ENCODE data around the gene NEK7.

The NEK7 gene

DNA sequence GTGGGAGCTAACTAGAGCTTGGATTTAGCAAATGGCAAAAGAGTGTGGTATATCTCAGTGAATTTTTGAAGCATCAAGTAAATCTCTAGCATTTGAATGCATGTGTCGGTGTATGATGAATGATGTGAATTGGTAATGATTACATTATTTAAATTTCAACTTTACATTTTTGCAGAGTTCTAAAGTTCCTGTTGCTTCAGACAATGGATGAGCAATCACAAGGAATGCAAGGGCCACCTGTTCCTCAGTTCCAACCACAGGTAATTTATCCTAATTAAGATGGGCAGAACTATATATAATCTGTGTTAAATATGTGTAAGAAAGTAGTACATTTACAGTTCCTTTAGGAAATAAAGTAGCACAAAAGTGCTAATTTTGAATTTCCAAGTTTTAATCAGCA lies 75.6 kb downstream of the NEK7 start:
- TF ChIP-seq, protein P1, sequence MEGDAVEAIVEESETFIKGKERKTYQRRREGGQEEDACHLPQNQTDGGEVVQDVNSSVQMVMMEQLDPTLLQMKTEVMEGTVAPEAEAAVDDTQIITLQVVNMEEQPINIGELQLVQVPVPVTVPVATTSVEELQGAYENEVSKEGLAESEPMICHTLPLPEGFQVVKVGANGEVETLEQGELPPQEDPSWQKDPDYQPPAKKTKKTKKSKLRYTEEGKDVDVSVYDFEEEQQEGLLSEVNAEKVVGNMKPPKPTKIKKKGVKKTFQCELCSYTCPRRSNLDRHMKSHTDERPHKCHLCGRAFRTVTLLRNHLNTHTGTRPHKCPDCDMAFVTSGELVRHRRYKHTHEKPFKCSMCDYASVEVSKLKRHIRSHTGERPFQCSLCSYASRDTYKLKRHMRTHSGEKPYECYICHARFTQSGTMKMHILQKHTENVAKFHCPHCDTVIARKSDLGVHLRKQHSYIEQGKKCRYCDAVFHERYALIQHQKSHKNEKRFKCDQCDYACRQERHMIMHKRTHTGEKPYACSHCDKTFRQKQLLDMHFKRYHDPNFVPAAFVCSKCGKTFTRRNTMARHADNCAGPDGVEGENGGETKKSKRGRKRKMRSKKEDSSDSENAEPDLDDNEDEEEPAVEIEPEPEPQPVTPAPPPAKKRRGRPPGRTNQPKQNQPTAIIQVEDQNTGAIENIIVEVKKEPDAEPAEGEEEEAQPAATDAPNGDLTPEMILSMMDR (IDR thresholded peaks at IDR 0.05; ENCODE audit: low read depth, low read length), result no peak
- TF ChIP-seq EZH2phosphoT487 (IDR thresholded peaks at IDR 0.05; ENCODE audit: low read depth), result no peak
- H3K36me3 ChIP-seq (replicated peaks; ENCODE audit: low read depth, low read length), result peaks cover 4% of the 10 kb centered on the region
- no peak overlapping the region for H3K4me3 ChIP-seq (ENCODE audit: low read length)
- H3K79me2 ChIP-seq (ENCODE audit: low read length), result no peaks in the 10 kb centered on the region
- no peak overlapping the region for H3K4me2 ChIP-seq (ENCODE audit: low read length)
- no peak overlapping the region for H3K9ac ChIP-seq (ENCODE audit: low read length)
- no peak overlapping the region for H2AFZ ChIP-seq (ENCODE audit: low read depth, low read length)
- H3K4me1 ChIP-seq (ENCODE audit: low read length), result no peaks in the 10 kb centered on the region
- no peaks in the 10 kb centered on the region for H3K9me3 ChIP-seq (ENCODE audit: insufficient read depth, low read length)
- H3K27ac ChIP-seq (ENCODE audit: low read length), result no peak overlapping the region
- H3K27me3 ChIP-seq (ENCODE audit: low read depth, low read length), result no peaks in the 10 kb centered on the region
- H4K20me1 ChIP-seq (ENCODE audit: insufficient read depth, low read length), result 0 out of 2 replicates have a peak, but pooled peaks cover 2% of the 10 kb centered on the region

DNA sequence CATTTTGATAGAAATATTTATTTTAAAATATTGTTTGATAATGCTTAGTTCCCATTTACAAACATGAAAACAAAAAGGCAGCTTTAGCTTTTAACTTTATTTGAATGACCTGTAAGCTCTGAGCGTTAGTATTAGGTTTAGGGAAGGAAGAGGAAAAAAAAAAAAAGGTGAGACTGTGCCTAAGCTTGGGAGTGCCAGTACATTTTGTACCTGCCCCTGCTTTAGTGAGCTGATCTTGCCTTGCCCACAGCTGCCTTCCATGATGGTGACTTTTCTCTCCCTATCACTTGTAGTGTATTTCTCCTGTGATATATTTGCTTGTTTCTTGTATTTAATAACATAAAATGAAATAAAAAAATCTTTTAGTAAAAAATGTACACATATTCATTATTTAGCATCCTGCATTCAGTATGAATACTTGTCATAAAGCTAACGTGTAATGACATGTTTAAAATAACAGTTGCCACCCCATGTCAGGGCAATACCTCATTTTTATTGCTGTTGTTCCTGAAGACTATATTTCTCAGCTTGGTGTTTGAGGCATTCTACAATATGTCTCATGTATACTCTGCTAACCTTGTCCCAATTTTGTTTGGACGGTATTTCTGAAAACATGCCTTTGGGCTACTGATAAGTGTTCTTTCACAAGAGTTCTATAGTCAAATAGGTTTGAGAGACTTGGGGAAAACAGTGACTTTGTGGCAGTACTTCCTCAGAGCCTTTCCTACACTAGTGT lies 76.3 kb downstream of the NEK7 start:
- no peak overlapping the region for H3K4me2 ChIP-seq (ENCODE audit: low read length)
- H3K27me3 ChIP-seq (ENCODE audit: low read depth, low read length), result no peaks in the 10 kb centered on the region
- H3K27ac ChIP-seq (ENCODE audit: low read length), result no peak overlapping the region
- no peaks in the 10 kb centered on the region for H3K9me3 ChIP-seq (ENCODE audit: insufficient read depth, low read length)
- no peaks in the 10 kb centered on the region; the same call in 1 of the 2 replicates for H3K4me1 ChIP-seq (ENCODE audit: low read length)
- H4K20me1 ChIP-seq (ENCODE audit: insufficient read depth, low read length), result peaks cover 5% of the 10 kb centered on the region; the same call in 1 of the 2 replicates
- H2AFZ ChIP-seq (ENCODE audit: low read depth, low read length), result no peak overlapping the region
- peaks cover 4% of the 10 kb centered on the region for H3K36me3 ChIP-seq (replicated peaks; ENCODE audit: low read depth, low read length)
- TF ChIP-seq, protein P1 (IDR thresholded peaks at IDR 0.05; ENCODE audit: low read depth, low read length), result no peak
- TF ChIP-seq EZH2phosphoT487 (IDR thresholded peaks at IDR 0.05; ENCODE audit: low read depth), result no peak
- H3K9ac ChIP-seq (ENCODE audit: low read length), result no peak overlapping the region
- H3K79me2 ChIP-seq (ENCODE audit: low read length), result no peaks in the 10 kb centered on the region
- no peak overlapping the region for H3K4me3 ChIP-seq (ENCODE audit: low read length)

DNA sequence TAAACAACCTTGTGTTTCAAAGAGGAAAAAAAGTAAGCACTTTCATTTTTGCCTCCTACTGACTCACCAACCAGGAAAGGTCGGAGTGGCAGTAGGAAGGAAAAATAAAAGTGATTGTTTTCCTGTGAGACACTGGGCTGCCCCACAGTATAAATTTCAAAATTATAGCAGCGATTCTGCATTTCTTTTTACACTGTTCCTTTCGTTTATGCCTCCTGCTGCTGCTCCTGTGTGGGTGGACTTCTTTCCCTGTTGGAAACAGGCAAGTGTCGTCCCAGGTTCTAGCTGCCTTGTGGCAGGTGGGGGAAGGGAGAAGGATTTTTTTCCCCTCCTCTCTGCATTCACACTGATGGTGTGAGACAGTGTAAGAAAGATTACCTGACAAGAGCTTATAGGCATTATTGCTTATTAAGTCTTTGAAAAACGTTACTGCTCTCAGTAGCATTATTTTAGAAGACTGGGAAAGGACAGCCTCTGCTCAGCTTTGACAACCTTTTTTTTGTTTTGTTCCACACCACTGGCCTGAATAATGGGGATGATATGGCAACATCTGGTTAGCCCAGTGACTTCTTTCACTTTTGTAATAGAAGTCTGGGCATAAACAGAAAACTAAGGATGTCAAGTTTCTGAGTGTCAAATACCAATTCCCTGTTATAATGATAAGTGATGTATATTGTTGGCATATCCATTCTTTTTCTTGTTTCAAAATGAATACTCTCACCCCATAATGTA lies 77.9 kb downstream of the NEK7 start:
- Histone ChIP-seq H3K4me3 (ENCODE audit: low read length) (no peak overlapping the region), H3K27me3 (ENCODE audit: low read depth, low read length) (no peaks in the 10 kb centered on the region), H3K9ac (ENCODE audit: low read length) (no peak overlapping the region), H3K79me2 (ENCODE audit: low read length) (no peaks in the 10 kb centered on the region), H3K27ac (ENCODE audit: low read length) (no peak overlapping the region), H2AFZ (ENCODE audit: low read depth, low read length) (no peak overlapping the region), H4K20me1 (ENCODE audit: insufficient read depth, low read length) (peaks cover 8% of the 10 kb centered on the region; the same call in 1 of the 2 replicates), H3K4me1 (ENCODE audit: low read length) (no peaks in the 10 kb centered on the region; the same call in 1 of the 2 replicates), H3K36me3 (replicated peaks; ENCODE audit: low read depth, low read length) (peaks cover 4% of the 10 kb centered on the region), H3K4me2 (ENCODE audit: low read length) (no peak overlapping the region), H3K9me3 (ENCODE audit: insufficient read depth, low read length) (no peaks in the 10 kb centered on the region)
- no peak for TF ChIP-seq EZH2phosphoT487 (IDR thresholded peaks at IDR 0.05; ENCODE audit: low read depth)
- TF ChIP-seq, protein P1 (IDR thresholded peaks at IDR 0.05; ENCODE audit: low read depth, low read length), result no peak

DNA sequence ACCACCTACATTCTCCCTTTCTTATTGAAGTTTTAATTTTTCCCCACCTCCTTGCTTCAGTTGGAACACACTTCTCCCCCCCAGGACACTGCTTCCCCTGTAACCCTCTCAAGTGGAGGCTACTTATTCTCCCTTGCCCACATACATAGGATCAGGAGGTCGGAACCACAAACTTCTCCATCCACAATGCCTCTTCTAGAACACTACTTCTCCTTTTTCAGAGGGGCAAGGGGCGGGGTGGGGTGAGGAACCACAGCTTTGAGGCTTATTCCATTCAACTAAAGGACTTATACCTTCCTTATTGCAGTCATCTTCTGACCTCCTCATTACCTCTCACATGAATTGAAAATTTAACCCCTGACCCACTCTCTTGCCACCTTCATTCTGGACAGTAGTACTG lies 81.3 kb downstream of the NEK7 start:
- H3K27me3 ChIP-seq (ENCODE audit: low read depth, low read length), result no peaks in the 10 kb centered on the region
- no peaks in the 10 kb centered on the region for H3K9me3 ChIP-seq (ENCODE audit: insufficient read depth, low read length)
- no peak overlapping the region for H3K27ac ChIP-seq (ENCODE audit: low read length)
- TF ChIP-seq EZH2phosphoT487 (IDR thresholded peaks at IDR 0.05; ENCODE audit: low read depth), result no peak
- TF ChIP-seq, protein P1 (IDR thresholded peaks at IDR 0.05; ENCODE audit: low read depth, low read length), result no peak
- H3K36me3 ChIP-seq (replicated peaks; ENCODE audit: low read depth, low read length), result peaks cover 4% of the 10 kb centered on the region
- H3K4me1 ChIP-seq (ENCODE audit: low read length), result no peaks in the 10 kb centered on the region; the same call in 1 of the 2 replicates
- H4K20me1 ChIP-seq (ENCODE audit: insufficient read depth, low read length), result peaks cover 8% of the 10 kb centered on the region; the same call in 1 of the 2 replicates
- no peaks in the 10 kb centered on the region for H3K79me2 ChIP-seq (ENCODE audit: low read length)
- H3K9ac ChIP-seq (ENCODE audit: low read length), result no peak overlapping the region
- H3K4me2 ChIP-seq (ENCODE audit: low read length), result no peak overlapping the region
- H3K4me3 ChIP-seq (ENCODE audit: low read length), result no peak overlapping the region
- no peak overlapping the region for H2AFZ ChIP-seq (ENCODE audit: low read depth, low read length)

All from OCI-LY3 (cell line).